22Rv1 (cell line): ENCODE measurements around the gene ATRNL1.

Source experiments
- CTCF ChIP-seq: fragments of 450-650 bp; IDR thresholded peaks from 2 replicates; pipeline ENCODE4 v1.5.1; 2017; ENCODE audit warnings: mild to moderate bottlenecking
- ZFX ChIP-seq: fragments of 450-650 bp; IDR thresholded peaks from 2 replicates; pipeline ENCODE4 v1.6.1; 2017; ENCODE audit warnings: antibody characterized with exemption, borderline replicate concordance

GRCh38 chr10:115094416-115095140, 1.4 kb downstream of the ATRNL1 start:
- TF ChIP-seq CTCF, result no peak
- no peak for TF ChIP-seq ZFX
